T-cell (primary cell): ENCODE data around the gene GNAT1. TPM values are rescaled to one million over a fixed set of nuclear protein-coding genes. Genes with fewer than 3 reads are reported as not detected.
A peak's percentile ranks its signal among the peaks of the same experiment; 100 is the strongest.

ENCODE experiments used
- ATAC-seq, 4 experiments: fragments of 200-7000 bp in 3 of 4; fragments of 150-1000 bp in 1 of 4; cut with Tn5 transposase; replicated peaks in 1 of 4; 1 replicate in 3 of 4; 2 replicates in 1 of 4; pipeline ENCODE4 v1.10.0; 2021; ENCODE audit warnings: moderate library complexity in 3 of 4, mild to moderate bottlenecking in 2 of 4, moderate number of reproducible peaks in 1 of 4
- CTCF ChIA-PET, 2 donors: fragments of 300-600 bp; sonication (Branson Sonifier 250); formaldehyde crosslinking; loops; one replicate each; lab custom pipeline; 2022; ENCODE audit warnings: antibody characterized with exemption in 2 of 2; lab: Charles Lee
- POLR2A ChIA-PET, 2 donors: fragments of 300-600 bp; sonication (Branson Sonifier 250); formaldehyde crosslinking; loops; one replicate each; lab custom pipeline; 2022; ENCODE audit warnings: antibody characterized with exemption in 2 of 2; lab: Charles Lee
- DNase-seq, 35 experiments: peaks; one replicate each; pipeline versions ENCODE4 v3.0.0 to v3.0.0-alpha.2; 2013 to 2023
- H3K27ac ChIP-seq: one replicate; pipeline ENCODE4 v1.5.1; 2013; ENCODE audit warnings: low read length
- H3K27me3 ChIP-seq, 2 experiments: replicated peaks in 1 of 2; 1 replicate in 1 of 2; 2 replicates in 1 of 2; pipeline versions ENCODE4 v1.6.1 to v1.7.0; 2013; ENCODE audit warnings: low read length in 1 of 2, mixed read lengths in 1 of 2; ENCODE audit not compliant: control insufficient read depth in 2 of 2, insufficient read depth in 2 of 2; ENCODE audit errors: extremely low read depth in 1 of 2
- H3K36me3 ChIP-seq, 2 donors: 1 replicate in 1 of 2; 2 replicates in 1 of 2; pipeline versions ENCODE4 v1.6.1 to v1.7.0; 2013; ENCODE audit warnings: low read length in 1 of 2; ENCODE audit not compliant: control insufficient read depth in 2 of 2, insufficient read depth in 1 of 2; ENCODE audit errors: extremely low read depth in 1 of 2
- H3K4me1 ChIP-seq, 2 experiments: 1 replicate in 1 of 2; 2 replicates in 1 of 2; pipeline versions ENCODE4 v1.6.1 to v1.7.0; 2013; ENCODE audit warnings: low read length in 2 of 2, mixed read lengths in 1 of 2; ENCODE audit not compliant: insufficient read depth in 2 of 2, control insufficient read depth in 1 of 2; ENCODE audit errors: extremely low read depth in 1 of 2
- H3K4me3 ChIP-seq, 2 donors: 1 replicate in 1 of 2; 2 replicates in 1 of 2; pipeline versions ENCODE4 v1.5.1 to v1.7.0; 2013; ENCODE audit warnings: mild to moderate bottlenecking in 2 of 2, low read length in 1 of 2, moderate library complexity in 1 of 2; ENCODE audit not compliant: control insufficient read depth in 1 of 2; ENCODE audit errors: extremely low read depth in 1 of 2
- H3K9me3 ChIP-seq: 2 replicates; pipeline ENCODE4 v1.7.0; 2013
- H3K27ac Mint-ChIP-seq, 2 donors: one replicate each; pipeline ENCODE4 v1.8.0; 2020 to 2021; ENCODE audit warnings: mild to moderate bottlenecking in 2 of 2, mixed read lengths in 2 of 2
- H3K27me3 Mint-ChIP-seq, 2 donors: one replicate each; pipeline ENCODE4 v1.8.0; 2021 to 2022; ENCODE audit warnings: mixed read lengths in 2 of 2
- H3K36me3 Mint-ChIP-seq: one replicate; pipeline ENCODE4 v1.8.0; 2021; ENCODE audit warnings: mixed read lengths
- H3K4me1 Mint-ChIP-seq, 3 donors: one replicate each; pipeline ENCODE4 v1.8.0; 2020 to 2022; ENCODE audit warnings: mixed read lengths in 3 of 3, mild to moderate bottlenecking in 1 of 3
- H3K4me3 Mint-ChIP-seq, 3 donors: one replicate each; pipeline ENCODE4 v1.8.0; 2020 to 2022; ENCODE audit warnings: mild to moderate bottlenecking in 3 of 3, mixed read lengths in 3 of 3, moderate library complexity in 3 of 3
- H3K9me3 Mint-ChIP-seq, 3 donors: one replicate each; pipeline ENCODE4 v1.8.0; 2020 to 2022; ENCODE audit warnings: mixed read lengths in 3 of 3
- WGBS: methylation state at CpG from one replicate; pipeline ENCODE4 v1.1.5; 2013; ENCODE audit warnings: missing lambda C conversion rate; ENCODE audit not compliant: insufficient coverage; 5-methylcytosine and 5-hydroxymethylcytosine counted together
- total RNA-seq, 35 experiments: library from RNA in 6 of 35; stranded (reverse) in 6 of 35; fragments of 120-200 nt in 1 of 35; gene quantifications; one replicate each; pipeline versions ENCODE4 v1.2.1 to v1.2.4 and lab custom pipeline; 2013 to 2026

The GNAT1 gene
- total RNA-seq, 5 donors from 2014 or later (not counting 1 experiment from before 2014, with no cell fraction given): 0.28 TPM; not detected in 4

DNA sequence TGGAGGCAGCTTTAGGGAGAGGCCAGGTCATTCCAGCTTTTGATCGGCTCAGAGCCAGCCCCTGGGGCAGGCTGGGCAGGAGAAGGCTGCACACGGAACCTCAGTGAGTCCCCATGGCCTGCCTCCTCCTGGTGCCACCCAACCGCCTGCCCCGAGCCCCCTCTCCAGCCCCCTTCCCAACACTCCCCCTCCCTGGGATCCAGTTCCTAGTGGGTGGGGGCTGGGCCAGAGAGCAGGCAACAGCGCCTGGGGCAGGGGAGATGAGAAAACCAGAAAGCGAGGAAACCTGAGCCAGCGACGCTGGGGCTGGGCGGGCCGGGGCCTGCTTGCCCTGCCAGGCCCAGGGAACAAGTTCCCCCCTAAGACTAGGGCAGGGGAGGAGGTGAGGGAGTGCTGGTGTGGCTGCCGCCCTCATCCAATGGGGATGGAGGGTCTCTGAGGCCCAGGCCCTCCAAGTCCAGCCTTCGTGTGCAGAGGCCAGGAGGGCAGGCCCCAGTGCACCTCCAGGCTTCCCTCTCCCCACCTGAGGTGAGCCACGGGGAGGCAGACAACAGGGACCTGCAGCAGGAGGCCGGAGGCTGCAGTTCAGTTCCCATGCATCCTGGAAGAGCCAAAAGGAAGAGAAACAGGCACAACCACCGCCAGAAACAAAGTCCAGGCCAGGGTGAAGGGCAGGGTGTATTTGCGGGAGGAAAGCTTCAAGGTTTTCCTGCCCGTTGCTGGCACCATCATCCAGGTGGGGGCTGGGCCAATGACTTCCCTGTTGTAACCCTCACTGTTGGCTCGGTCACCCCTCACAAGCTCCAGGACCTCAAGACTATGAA, 40.3 kb upstream of the GNAT1 start:
- DNase-seq (no peak), ATAC-seq (no peak)
- no peaks in the 10 kb centered on the region for H3K36me3 ChIP-seq
- no peaks in the 10 kb centered on the region for H3K9me3 ChIP-seq
- Mint-ChIP-seq H3K27me3 (peaks cover 19 to 20% of the 10 kb centered on the region in 2 donors), H3K4me1 (peaks cover 7 to 16% (median 12%) of the 10 kb centered on the region in 3 donors), H3K36me3 (no peaks in the 10 kb centered on the region), H3K4me3 (no peak overlapping the region), H3K9me3 (no peaks in the 10 kb centered on the region), H3K27ac (no peak overlapping the region)
- ChIA-PET CTCF (no interaction called here), POLR2A (no interaction called here)
- H3K4me3 ChIP-seq: no peak overlapping the region
- H3K4me1 ChIP-seq: peaks cover 0 to 14% of the 10 kb centered on the region in 2 experiments
- H3K27me3 ChIP-seq: peaks cover 0 to 46% of the 10 kb centered on the region in 2 experiments
- no peak overlapping the region for H3K27ac ChIP-seq
- WGBS: 86% methylated on average over 5 of the region's 18 CpGs

DNA sequence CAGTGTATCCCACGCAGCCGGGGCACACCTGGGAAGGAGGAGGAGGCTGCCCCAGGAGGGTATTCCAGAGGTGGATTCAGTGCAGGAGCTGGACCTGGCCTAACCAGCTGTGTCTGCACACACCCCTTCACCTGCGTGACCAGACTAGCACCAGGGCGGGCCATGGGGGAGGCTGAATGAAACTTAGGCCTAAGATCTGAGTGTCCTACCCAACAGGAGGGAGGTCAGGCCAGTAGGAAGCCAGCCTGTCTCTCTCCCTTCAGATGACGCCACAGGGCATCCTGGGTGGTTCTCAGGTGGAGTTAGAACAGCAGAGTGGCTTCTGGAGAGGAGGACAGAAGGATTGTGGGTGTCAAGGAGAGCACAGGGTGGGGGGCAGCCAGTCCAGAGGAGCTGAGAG, 39.7 kb upstream of the GNAT1 start:
- Mint-ChIP-seq H3K27ac (no peak overlapping the region), H3K27me3 (peaks cover 21 to 26% of the 10 kb centered on the region in 2 donors), H3K4me1 (peaks cover 9 to 16% (median 12%) of the 10 kb centered on the region in 3 donors), H3K9me3 (no peaks in the 10 kb centered on the region), H3K4me3 (no peak overlapping the region), H3K36me3 (no peaks in the 10 kb centered on the region)
- 92% methylated on average over 2 of the region's 5 CpGs for WGBS
- Histone ChIP-seq H3K27ac (no peak overlapping the region), H3K4me1 (peaks cover 0 to 20% of the 10 kb centered on the region in 2 experiments), H3K4me3 (no peak overlapping the region), H3K27me3 (peaks cover 0 to 47% of the 10 kb centered on the region in 2 experiments), H3K36me3 (no peaks in the 10 kb centered on the region), H3K9me3 (no peaks in the 10 kb centered on the region)
- no peak for DNase-seq
- ATAC-seq: no peak
- CTCF ChIA-PET: no interaction called here
- POLR2A ChIA-PET: no interaction called here

DNA sequence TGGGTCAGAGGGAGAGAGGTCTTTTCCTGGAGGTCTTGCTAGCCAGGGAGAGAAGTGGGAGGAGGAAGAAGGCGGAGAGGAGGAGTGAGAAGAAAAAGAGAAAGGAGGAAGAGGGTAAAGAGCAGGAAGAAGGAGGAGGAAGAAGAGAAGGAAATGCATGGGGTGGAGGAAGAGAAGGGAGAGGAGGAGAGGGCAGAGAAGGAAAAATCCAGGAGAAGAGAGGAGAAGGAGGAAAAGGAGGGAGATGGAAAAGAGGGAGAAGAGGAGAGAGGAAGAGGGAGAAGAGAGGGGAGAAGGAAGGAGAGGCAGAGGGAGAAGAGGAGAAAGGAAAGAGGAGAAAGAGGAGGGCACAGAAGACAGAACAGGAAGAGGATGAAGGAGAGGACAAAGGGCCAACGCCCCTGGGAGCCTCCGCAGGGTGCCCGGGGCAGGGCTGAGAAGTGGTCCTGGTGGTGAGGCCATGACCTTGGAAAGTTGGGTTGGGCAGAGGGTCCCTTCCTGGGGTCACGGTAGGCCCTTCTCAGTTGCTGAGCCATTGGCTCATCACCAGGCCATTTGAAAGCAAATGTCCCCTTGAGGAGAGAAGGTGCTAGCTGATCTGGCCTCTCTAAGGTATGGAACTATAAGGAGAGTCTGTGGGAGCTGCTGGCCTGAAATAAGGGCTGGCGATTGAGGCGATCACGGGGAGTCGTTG, 37.5 kb upstream of the GNAT1 start:
- 51% methylated on average over 9 of the region's 9 CpGs for WGBS
- Mint-ChIP-seq H3K4me1 (peaks cover 9 to 16% (median 12%) of the 10 kb centered on the region in 3 donors), H3K9me3 (no peaks in the 10 kb centered on the region), H3K4me3 (peak overlapping the region; percentile 77 to 88 (median 82)), H3K27ac (no peak overlapping the region), H3K36me3 (no peaks in the 10 kb centered on the region), H3K27me3 (peaks cover 26 to 32% of the 10 kb centered on the region in 2 donors)
- CTCF ChIA-PET: no interaction called here
- H3K27ac ChIP-seq: no peak overlapping the region
- H3K4me3 ChIP-seq: peak overlapping the region in 1 of 2 donors; percentile 20
- DNase-seq (no peak), ATAC-seq (no peak)
- peaks cover 0 to 65% of the 10 kb centered on the region in 2 experiments for H3K27me3 ChIP-seq
- peaks cover 0 to 21% of the 10 kb centered on the region in 2 experiments for H3K4me1 ChIP-seq
- no peaks in the 10 kb centered on the region for H3K36me3 ChIP-seq
- POLR2A ChIA-PET: no interaction called here
- H3K9me3 ChIP-seq: no peaks in the 10 kb centered on the region

DNA sequence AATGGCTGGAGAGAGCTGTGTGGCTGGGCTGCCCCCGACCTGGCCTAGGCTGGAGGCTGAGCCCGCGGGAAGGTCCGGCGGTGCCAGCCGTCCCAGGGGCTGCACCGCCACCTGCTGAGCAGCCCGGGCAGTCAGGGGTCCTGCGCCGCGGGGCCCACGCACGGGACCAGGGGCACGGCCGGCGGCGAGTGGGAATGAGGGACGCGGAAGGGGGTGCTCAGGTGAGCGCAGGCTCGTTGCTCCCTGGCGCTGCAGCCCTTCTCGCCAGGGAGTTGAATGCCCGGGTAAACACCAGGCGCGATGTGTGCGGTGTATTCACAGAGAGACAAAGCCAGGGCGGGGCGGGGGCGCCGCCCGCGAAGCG, 37.0 kb upstream of the GNAT1 start:
- no peak overlapping the region for H3K27ac Mint-ChIP-seq
- POLR2A ChIA-PET: no interaction called here
- ATAC-seq: peak in 1 of 4 experiments; percentile 17

DNA sequence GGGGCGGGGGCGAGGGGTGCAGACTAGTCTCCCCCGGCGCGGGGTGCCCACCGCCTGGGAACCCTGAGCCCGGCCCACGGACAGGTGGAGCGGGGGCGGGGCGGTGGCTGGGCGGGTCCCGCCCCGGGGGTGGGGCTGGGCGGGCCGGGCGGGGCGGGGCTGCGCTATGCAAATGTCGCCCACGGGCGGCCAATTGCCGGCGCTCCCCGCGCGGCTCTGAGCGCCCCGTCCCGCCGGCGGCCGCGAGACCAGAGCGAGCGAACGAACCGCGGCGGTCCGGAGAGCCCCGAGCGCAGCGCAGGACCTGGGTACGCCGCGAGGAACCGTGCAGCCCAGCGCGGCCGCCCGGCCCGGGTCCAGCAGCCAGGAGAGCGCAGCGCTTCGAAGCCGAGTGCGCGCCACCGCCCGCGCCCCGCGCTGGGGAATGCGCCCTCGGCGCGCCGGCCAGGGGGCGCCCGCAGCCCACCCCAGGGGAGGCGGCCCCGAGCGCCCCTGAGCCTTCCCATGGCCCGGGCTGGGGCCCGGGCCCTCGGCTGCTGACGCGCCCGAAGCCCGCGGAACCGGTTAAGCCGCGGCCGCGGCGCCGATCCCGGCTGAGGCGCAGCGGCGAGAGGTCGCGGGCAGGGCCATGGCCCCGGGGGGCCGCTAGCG, 36.4 kb upstream of the GNAT1 start, which contains the start of gene SEMA3F:
TSS of gene SEMA3F (plus strand) at position 485 of the 651 bp plus-strand sequence. CDS start 4,299 bp downstream, outside the sequence.
- Histone ChIP-seq H3K4me3 (peak within 1 kb of the TSS in 1 of 2 donors; percentile 60), H3K36me3 (no peaks in the 10 kb centered on the region), H3K27me3 (peaks cover 0 to 62% of the 10 kb centered on the region in 2 experiments), H3K27ac (no peak within 1 kb of the TSS), H3K9me3 (no peaks in the 10 kb centered on the region), H3K4me1 (peaks cover 0 to 21% of the 10 kb centered on the region in 2 experiments)
- peak in 34 of 35 experiments; percentile 2 to 83 (median 56) for DNase-seq
- peak within 1 kb of the TSS; percentile 77 to 88 (median 82) for H3K4me3 Mint-ChIP-seq
- H3K36me3 Mint-ChIP-seq: no peaks in the 10 kb centered on the region
- ChIA-PET CTCF (no interaction called here), POLR2A (no interaction called here)
- H3K9me3 Mint-ChIP-seq: no peaks in the 10 kb centered on the region
- under 1% methylated on average over 94 of the region's 98 CpGs for WGBS
- peaks cover 26 to 36% of the 10 kb centered on the region in 2 donors for H3K27me3 Mint-ChIP-seq
- peaks cover 9 to 16% (median 12%) of the 10 kb centered on the region in 3 donors for H3K4me1 Mint-ChIP-seq
- ATAC-seq: peak; percentile 90 to 93 (median 91)
- no peak within 1 kb of the TSS for H3K27ac Mint-ChIP-seq

More for the DNA sequence above, 37.0 kb upstream of the GNAT1 start:
- peak overlapping the region; percentile 77 to 88 (median 82) for H3K4me3 Mint-ChIP-seq
- Histone ChIP-seq H3K4me3 (peak overlapping the region in 1 of 2 donors; percentile 20), H3K4me1 (peaks cover 0 to 21% of the 10 kb centered on the region in 2 experiments), H3K9me3 (no peaks in the 10 kb centered on the region), H3K27ac (no peak overlapping the region), H3K36me3 (no peaks in the 10 kb centered on the region), H3K27me3 (peaks cover 0 to 65% of the 10 kb centered on the region in 2 experiments)
- H3K27me3 Mint-ChIP-seq: peaks cover 26 to 33% of the 10 kb centered on the region in 2 donors
- no peaks in the 10 kb centered on the region for H3K9me3 Mint-ChIP-seq
- WGBS: 2% methylated on average over 33 of the region's 34 CpGs
- no peaks in the 10 kb centered on the region for H3K36me3 Mint-ChIP-seq
- DNase-seq: peak in 1 of 35 experiments; percentile 23
- peaks cover 9 to 16% (median 12%) of the 10 kb centered on the region in 3 donors for H3K4me1 Mint-ChIP-seq
- CTCF ChIA-PET: no interaction called here

DNA sequence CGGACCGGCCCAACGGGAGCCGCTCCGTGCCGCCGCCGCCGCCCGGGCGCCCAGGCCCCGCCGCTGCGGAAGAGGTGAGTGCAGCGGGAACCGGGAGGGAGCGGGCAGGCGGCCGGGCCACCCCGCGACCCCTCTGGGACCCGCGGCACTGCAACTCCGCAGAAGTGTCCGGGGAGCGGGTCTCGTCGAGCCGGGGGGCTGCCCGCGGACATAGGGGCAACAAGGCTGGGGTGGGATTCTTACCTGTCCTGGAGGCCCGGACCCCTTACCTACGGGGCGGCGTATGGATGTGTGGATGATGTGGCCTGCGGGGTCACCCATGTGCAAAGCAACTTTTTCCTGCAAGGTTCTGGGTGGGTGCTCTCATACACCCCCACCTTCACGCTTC, 35.9 kb upstream of the GNAT1 start:
- WGBS: 2% methylated on average over 30 of the region's 37 CpGs
- Mint-ChIP-seq H3K36me3 (no peaks in the 10 kb centered on the region), H3K4me1 (peaks cover 9 to 16% (median 12%) of the 10 kb centered on the region in 3 donors), H3K4me3 (peak overlapping the region; percentile 69 to 79 (median 77)), H3K9me3 (no peaks in the 10 kb centered on the region), H3K27me3 (peaks cover 26 to 37% of the 10 kb centered on the region in 2 donors), H3K27ac (no peak overlapping the region)
- DNase-seq (no peak), ATAC-seq (no peak)
- Histone ChIP-seq H3K4me1 (peaks cover 0 to 21% of the 10 kb centered on the region in 2 experiments), H3K4me3 (peak overlapping the region in 1 of 2 donors; percentile 60), H3K36me3 (no peaks in the 10 kb centered on the region), H3K9me3 (no peaks in the 10 kb centered on the region), H3K27me3 (peaks cover 0 to 60% of the 10 kb centered on the region in 2 experiments), H3K27ac (no peak overlapping the region)
- CTCF ChIA-PET: no interaction called here
- POLR2A ChIA-PET: no interaction called here
